DOHH2 (cell line): Measurements from ENCODE around the gene E2F4.
A peak's percentile ranks its signal among the peaks of the same experiment; 100 is the strongest.

ENCODE experiments used
- H3F3A ChIP-seq: fragments of 200-600 bp; sonication (generic), shearing (Covaris generic); 2 replicates; pipeline ENCODE4 v1.6.0; 2016; ENCODE audit warnings: antibody characterized with exemption, mild to moderate bottlenecking; ENCODE audit not compliant: control insufficient read depth, insufficient read depth
- H3K27ac ChIP-seq: fragments of 200-600 bp; sonication (generic); 2 replicates; pipeline ENCODE4 v1.5.1; 2014; ENCODE audit warnings: low read depth, mild to moderate bottlenecking, low read length, moderate library complexity
- H3K27me3 ChIP-seq: fragments of 200-600 bp; sonication (generic); 2 replicates; pipeline ENCODE4 v1.6.1; 2014; ENCODE audit warnings: mild to moderate bottlenecking, low read length, mixed read lengths; ENCODE audit not compliant: control insufficient read depth
- H3K36me3 ChIP-seq: fragments of 200-600 bp; sonication (generic); 2 replicates; pipeline ENCODE4 v1.6.1; 2014; ENCODE audit warnings: mild to moderate bottlenecking, low read length, moderate library complexity, mixed read lengths; ENCODE audit not compliant: control insufficient read depth
- H3K4me1 ChIP-seq: fragments of 200-600 bp; sonication (generic); 2 replicates; pipeline ENCODE4 v1.6.1; 2014; ENCODE audit warnings: mild to moderate bottlenecking, low read length, mixed read lengths; ENCODE audit not compliant: control insufficient read depth
- H3K4me2 ChIP-seq: fragments of 200-600 bp; sonication (generic); 2 replicates; pipeline ENCODE4 v1.6.0; 2014; ENCODE audit warnings: mild to moderate bottlenecking, low read length, moderate library complexity
- H3K4me3 ChIP-seq: fragments of 200-600 bp; sonication (generic); 2 replicates; pipeline ENCODE4 v1.5.1; 2014; ENCODE audit warnings: mild to moderate bottlenecking, low read length, mixed read lengths
- H3K79me2 ChIP-seq: fragments of 200-600 bp; sonication (generic); 2 replicates; pipeline ENCODE4 v1.6.1; 2014; ENCODE audit warnings: mild to moderate bottlenecking, low read length, mixed read lengths; ENCODE audit not compliant: control insufficient read depth
- H3K9me2 ChIP-seq: fragments of 200-600 bp; sonication (generic); replicated peaks from 2 replicates; pipeline ENCODE4 v1.6.1; 2014; ENCODE audit warnings: mild to moderate bottlenecking, low read length, mixed read lengths; ENCODE audit not compliant: control insufficient read depth
- H3K9me3 ChIP-seq: fragments of 200-600 bp; sonication (generic); 2 replicates; pipeline ENCODE4 v1.6.1; 2014; ENCODE audit warnings: antibody characterized with exemption, low read length, mixed read lengths; ENCODE audit not compliant: control insufficient read depth, insufficient read depth
- H4K20me1 ChIP-seq: fragments of 200-600 bp; sonication (generic); 2 replicates; pipeline ENCODE4 v1.6.0; 2014; ENCODE audit warnings: low read depth, mild to moderate bottlenecking, antibody characterized with exemption, low read length, moderate library complexity; ENCODE audit not compliant: control insufficient read depth, insufficient read depth
- CTCF ChIP-seq: fragments of 200-600 bp; sonication (generic); IDR thresholded peaks from one replicate; pipeline ENCODE4 v1.5.1; 2014; ENCODE audit warnings: antibody characterized with exemption, mild to moderate bottlenecking, low read depth, low read length; ENCODE audit not compliant: poor library complexity, severe bottlenecking
- EZH2phosphoT487 ChIP-seq: fragments of 200-600 bp; sonication (generic); IDR thresholded peaks from 2 replicates; pipeline ENCODE4 v1.6.1; 2017; ENCODE audit warnings: borderline replicate concordance, mild to moderate bottlenecking, antibody characterized with exemption, low read length, moderate library complexity, mixed read lengths

The E2F4 gene

GRCh38 chr16:67184453-67184994 is 7.4 kb upstream of the E2F4 start:
- Histone ChIP-seq H3K9me2 (no peaks in the 10 kb centered on the region), H3K27me3 (peaks cover 24% of the 10 kb centered on the region), H3K4me1 (peaks cover 29% of the 10 kb centered on the region), H4K20me1 (peaks cover 3% of the 10 kb centered on the region; the same call in 1 of the 2 replicates), H3F3A (no peaks in the 10 kb centered on the region), H3K9me3 (no peaks in the 10 kb centered on the region), H3K36me3 (no peaks in the 10 kb centered on the region), H3K4me3 (peak overlapping the region; percentile 88), H3K4me2 (peak overlapping the region; percentile 98), H3K27ac (no peak overlapping the region), H3K79me2 (0 out of 2 replicates have a peak, but pooled peaks cover 8% of the 10 kb centered on the region)
- TF ChIP-seq EZH2phosphoT487 (no peak), CTCF (no peak)

GRCh38 chr16:67184995-67185650 is 6.8 kb upstream of the E2F4 start:
- Histone ChIP-seq H3K4me3 (peak overlapping the region; percentile 88; the same call in 1 of the 2 replicates), H3K36me3 (no peaks in the 10 kb centered on the region), H3K9me3 (no peaks in the 10 kb centered on the region), H3K9me2 (no peaks in the 10 kb centered on the region), H3K27ac (no peak overlapping the region), H3K27me3 (peaks cover 24% of the 10 kb centered on the region), H3F3A (no peaks in the 10 kb centered on the region), H4K20me1 (peaks cover 3% of the 10 kb centered on the region; the same call in 1 of the 2 replicates), H3K4me1 (peaks cover 29% of the 10 kb centered on the region), H3K79me2 (0 out of 2 replicates have a peak, but pooled peaks cover 8% of the 10 kb centered on the region), H3K4me2 (peak overlapping the region; percentile 98)
- TF ChIP-seq EZH2phosphoT487, result no peak
- peak; percentile 85 for TF ChIP-seq CTCF

DNA sequence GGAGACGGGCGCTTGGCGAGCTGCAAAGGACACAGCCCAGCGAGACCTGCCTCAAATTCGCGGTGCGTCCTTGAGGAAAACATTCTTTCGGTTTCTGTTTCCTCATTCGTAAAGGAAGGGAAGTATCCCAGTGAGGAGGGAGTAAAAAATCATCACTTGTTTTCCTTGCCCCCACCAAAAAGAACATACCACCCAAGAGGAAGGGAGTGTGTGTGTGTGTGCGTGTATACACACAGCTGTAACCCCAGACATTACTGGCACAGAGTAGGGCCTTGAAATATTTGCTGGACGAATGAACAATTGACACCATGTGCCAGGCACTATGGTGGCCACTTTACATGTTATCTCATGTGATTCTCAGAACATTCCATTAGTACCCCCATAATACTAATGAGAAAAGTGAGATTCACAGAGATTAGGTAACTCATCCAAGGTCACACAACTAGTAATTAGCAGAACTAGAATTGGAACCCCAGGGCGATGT is 6.3 kb upstream of the E2F4 start:
- H3K79me2 ChIP-seq, result 0 out of 2 replicates have a peak, but pooled peaks cover 8% of the 10 kb centered on the region
- no peak overlapping the region for H3K4me2 ChIP-seq
- H3K9me2 ChIP-seq, result no peaks in the 10 kb centered on the region
- H3K27me3 ChIP-seq, result peaks cover 24% of the 10 kb centered on the region
- no peaks in the 10 kb centered on the region for H3K9me3 ChIP-seq
- H3F3A ChIP-seq, result no peaks in the 10 kb centered on the region
- peaks cover 29% of the 10 kb centered on the region for H3K4me1 ChIP-seq
- no peaks in the 10 kb centered on the region for H3K36me3 ChIP-seq
- no peak overlapping the region for H3K4me3 ChIP-seq
- peaks cover 3% of the 10 kb centered on the region; the same call in 1 of the 2 replicates for H4K20me1 ChIP-seq
- no peak for TF ChIP-seq CTCF
- no peak overlapping the region for H3K27ac ChIP-seq
